Stomach smooth muscle (tissue), 2 donors: ENCODE results near the gene C2orf78.
A peak's percentile ranks its signal among the peaks of the same experiment; 100 is the strongest.

Source experiments
- H3K27ac ChIP-seq: one replicate; pipeline ENCODE4 v1.7.0; 2013; ENCODE audit warnings: mild to moderate bottlenecking, low read length, inconsistent platforms
- H3K27me3 ChIP-seq, 2 donors: one replicate each; pipeline ENCODE4 v1.7.0; 2013; ENCODE audit warnings: low read length in 2 of 2; ENCODE audit not compliant: insufficient read depth in 2 of 2, control insufficient read depth in 1 of 2
- H3K36me3 ChIP-seq, 2 donors: one replicate each; pipeline ENCODE4 v1.7.0; 2013; ENCODE audit warnings: low read length in 2 of 2; ENCODE audit not compliant: control insufficient read depth in 2 of 2, insufficient read depth in 2 of 2
- H3K4me1 ChIP-seq: one replicate; pipeline ENCODE4 v1.7.0; 2013; ENCODE audit warnings: low read length; ENCODE audit not compliant: control insufficient read depth, insufficient read depth
- H3K4me3 ChIP-seq, 2 donors: one replicate each; pipeline ENCODE4 v1.7.0; 2013; ENCODE audit warnings: low read length in 2 of 2
- H3K9ac ChIP-seq, 2 donors: one replicate each; pipeline ENCODE4 v1.7.0; 2013; ENCODE audit warnings: low read length in 2 of 2, mild to moderate bottlenecking in 1 of 2
- H3K9me3 ChIP-seq, 2 donors: one replicate each; pipeline ENCODE4 v1.7.0; 2013; ENCODE audit warnings: low read length in 2 of 2; ENCODE audit not compliant: control insufficient read depth in 2 of 2
- donor health status: healthy.
- donor health status: Pancreatic carcinoma.

The C2orf78 gene

DNA sequence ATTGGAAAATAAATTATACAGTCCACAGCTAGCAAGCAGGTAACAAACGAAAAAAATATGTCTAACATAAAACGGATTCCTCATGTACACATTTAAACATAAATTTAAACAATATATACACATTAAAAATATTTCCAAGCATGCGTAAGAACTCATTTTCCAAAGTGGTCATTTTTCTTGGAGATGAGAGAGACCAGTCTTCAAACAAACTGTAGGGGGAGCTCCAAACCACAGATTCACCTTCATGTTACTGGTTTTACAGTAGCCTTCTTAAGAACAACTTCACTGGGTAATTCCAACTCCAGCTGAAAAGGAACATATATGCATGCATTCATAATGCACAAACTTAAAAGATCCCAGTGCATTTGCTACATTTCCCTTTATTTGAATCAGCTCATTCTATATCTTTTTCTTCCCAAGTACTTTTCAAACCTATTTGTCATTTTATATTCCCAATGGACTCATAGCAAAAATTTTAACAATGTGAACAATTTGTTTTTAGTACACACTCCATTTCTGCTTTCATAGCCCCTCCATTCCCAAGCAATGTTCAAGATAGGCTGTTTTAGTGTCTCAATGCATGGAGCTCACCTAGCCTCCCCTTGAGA, 40.0 kb downstream of the C2orf78 start:
- H3K9me3 ChIP-seq = no peaks in the 10 kb centered on the region
- H3K27me3 ChIP-seq = no peaks in the 10 kb centered on the region
- H3K4me3 ChIP-seq = no peak overlapping the region
- no peak overlapping the region for H3K27ac ChIP-seq
- no peaks in the 10 kb centered on the region for H3K36me3 ChIP-seq
- no peak overlapping the region for H3K9ac ChIP-seq
- H3K4me1 ChIP-seq = peaks cover 6% of the 10 kb centered on the region

DNA sequence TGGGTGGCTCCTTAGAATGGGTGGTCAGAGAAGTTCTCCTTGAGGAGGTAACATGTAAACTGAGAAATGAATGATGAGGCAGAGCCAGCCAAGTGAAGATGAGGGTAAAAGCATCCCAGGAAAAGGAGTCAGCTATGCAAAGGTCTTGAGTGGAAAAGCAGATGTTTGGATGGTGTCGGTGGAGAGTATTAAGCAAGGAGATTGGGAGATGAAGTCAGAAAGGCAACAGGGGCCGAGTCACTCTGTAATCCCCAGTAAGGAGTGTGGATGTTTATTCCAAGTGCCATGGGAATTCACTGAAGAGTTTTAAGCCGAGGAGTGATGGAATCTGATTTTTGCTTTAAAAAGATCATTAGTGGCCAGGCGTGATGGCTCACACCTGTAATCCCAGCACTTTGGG, 41.4 kb downstream of the C2orf78 start:
- Histone ChIP-seq H3K9me3 (no peaks in the 10 kb centered on the region), H3K27ac (no peak overlapping the region), H3K27me3 (no peaks in the 10 kb centered on the region), H3K4me3 (no peak overlapping the region), H3K36me3 (no peaks in the 10 kb centered on the region), H3K4me1 (peaks cover 11% of the 10 kb centered on the region), H3K9ac (no peak overlapping the region)

DNA sequence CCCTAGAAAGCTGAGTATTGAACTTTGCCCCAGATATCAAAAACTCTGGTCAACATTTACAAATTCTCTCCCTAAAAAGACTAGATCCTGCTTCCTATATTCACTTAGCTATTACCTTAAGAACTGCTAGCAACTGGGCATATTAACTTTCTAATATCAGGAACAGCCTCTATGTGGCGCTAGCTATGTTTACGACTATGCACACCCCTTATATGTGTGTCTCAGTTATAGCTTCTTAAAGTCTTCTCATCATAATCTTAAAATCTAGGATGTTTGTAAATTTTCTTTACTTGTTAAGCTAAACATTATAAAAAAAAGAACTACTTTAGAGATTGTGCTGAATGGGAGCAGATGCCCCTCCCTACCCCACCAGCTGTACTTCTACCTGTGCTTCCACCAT, 43.0 kb downstream of the C2orf78 start:
- Histone ChIP-seq H3K9me3 (no peaks in the 10 kb centered on the region), H3K9ac (no peak overlapping the region), H3K27ac (no peak overlapping the region), H3K36me3 (no peaks in the 10 kb centered on the region), H3K27me3 (no peaks in the 10 kb centered on the region), H3K4me1 (peaks cover 17% of the 10 kb centered on the region), H3K4me3 (no peak overlapping the region)

DNA sequence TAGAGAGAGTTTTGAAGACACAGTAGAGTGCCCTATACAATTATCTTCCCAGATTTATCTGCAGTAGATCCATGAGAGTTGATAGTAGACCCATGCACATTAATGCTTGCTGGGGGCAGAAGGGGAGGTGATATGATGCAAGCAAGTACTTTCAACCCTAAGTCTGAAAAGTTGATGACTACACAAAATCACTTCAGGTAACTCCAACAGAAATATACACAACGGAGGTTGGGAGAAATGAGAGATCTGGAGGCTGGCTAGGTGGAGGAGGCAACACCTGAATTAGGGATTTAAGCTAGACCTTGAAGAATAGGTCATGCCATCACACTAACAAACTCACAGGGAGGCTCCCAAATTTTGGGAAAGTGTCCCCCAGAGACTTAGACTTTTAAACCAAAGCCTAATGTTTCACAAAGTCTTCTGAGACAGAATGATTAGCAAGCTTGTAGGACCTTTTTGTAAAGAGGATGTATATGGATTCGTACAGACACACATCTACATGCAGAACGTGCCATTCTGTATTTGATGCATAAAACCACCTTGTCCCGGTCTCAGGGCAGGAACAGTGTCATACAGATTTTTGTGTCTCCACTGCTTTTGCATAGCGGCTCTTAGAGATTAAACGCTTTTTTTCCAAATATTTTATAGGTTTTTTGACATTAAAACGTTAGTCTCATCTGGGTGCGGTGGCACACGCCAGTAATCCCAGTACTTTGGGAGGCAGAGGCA, 43.8 kb downstream of the C2orf78 start:
- Histone ChIP-seq H3K9ac (peak overlapping the region in 1 of 2 donors; percentile 97), H3K36me3 (no peaks in the 10 kb centered on the region), H3K4me3 (peak overlapping the region; percentile 72 to 93), H3K27ac (peak overlapping the region; percentile 99), H3K9me3 (no peaks in the 10 kb centered on the region), H3K4me1 (peaks cover 17% of the 10 kb centered on the region), H3K27me3 (no peaks in the 10 kb centered on the region)

DNA sequence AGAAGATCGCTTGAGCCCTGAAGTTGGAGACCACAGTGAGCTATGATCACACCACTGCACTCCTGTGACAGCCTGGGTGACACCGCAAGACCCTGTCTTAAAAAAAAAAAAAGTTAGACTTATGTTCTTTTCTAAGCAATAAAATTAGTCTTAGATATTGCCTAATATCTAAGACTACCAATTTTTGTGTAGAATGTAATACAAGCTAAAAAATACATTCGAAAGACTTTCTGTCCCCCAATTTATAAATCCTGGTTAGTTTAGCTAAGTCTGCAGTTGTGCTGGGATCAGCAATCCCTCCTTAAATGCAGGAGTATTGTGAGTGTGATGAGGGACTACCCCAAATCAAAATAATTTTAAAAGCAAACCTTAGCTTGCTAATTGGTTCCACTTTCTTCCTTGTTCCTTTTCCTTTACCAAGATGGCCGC, 44.4 kb downstream of the C2orf78 start:
- no peaks in the 10 kb centered on the region for H3K36me3 ChIP-seq
- peak overlapping the region; percentile 72 to 93 for H3K4me3 ChIP-seq
- no peaks in the 10 kb centered on the region for H3K9me3 ChIP-seq
- peak overlapping the region; percentile 99 for H3K27ac ChIP-seq
- peak overlapping the region; percentile 97 to 98 for H3K9ac ChIP-seq
- peaks cover 17% of the 10 kb centered on the region for H3K4me1 ChIP-seq
- H3K27me3 ChIP-seq = no peaks in the 10 kb centered on the region

DNA sequence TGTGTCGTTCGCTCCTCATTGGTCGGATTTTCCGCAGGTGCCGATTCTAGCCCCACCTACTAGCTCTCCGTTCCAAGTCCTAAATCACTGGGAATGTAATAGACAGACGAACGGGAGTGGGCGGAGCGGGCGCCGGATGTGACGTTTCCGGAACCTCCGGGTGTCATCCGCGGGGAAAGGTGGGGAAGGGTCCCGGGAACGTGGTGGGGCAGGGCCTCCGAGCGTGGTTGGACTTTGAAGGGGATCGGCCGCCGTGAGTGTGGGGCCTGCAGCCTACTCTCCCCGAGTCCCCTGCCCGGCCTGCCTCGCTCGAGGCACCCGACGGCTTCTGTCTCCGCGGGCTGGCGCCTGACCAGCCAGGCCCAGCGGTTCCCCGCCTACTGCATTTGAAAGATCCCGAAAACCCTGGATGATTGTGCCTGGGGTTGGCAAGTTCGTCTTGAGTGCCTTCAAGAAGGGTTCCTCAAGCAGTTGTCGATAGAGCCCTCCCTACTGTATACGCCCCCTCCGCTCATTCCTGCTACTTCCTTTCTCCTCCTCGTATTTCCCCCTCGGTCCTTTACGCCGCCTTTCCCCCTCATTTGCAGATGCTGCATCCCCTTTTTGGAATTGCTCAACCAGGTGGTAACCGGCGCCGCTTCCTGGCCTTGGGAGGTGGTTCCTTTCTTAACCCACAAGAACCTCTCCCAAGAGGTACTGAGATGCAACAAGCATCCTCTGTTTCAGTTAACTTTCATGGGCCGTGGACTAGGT, 45.0 kb downstream of the C2orf78 start, which contains the start of gene STAMBP:
TSS of gene STAMBP (plus strand) at position 144 of the 753 bp plus-strand sequence. CDS start 1,896 bp downstream, outside the sequence.
- Histone ChIP-seq H3K9ac (peak within 1 kb of the TSS; percentile 97 to 98), H3K4me3 (peak within 1 kb of the TSS; percentile 72 to 93), H3K27ac (peak within 1 kb of the TSS; percentile 99), H3K27me3 (no peaks in the 10 kb centered on the region), H3K36me3 (peaks cover 0 to 2% of the 10 kb centered on the region in 2 donors), H3K9me3 (no peaks in the 10 kb centered on the region), H3K4me1 (peaks cover 17% of the 10 kb centered on the region)

DNA sequence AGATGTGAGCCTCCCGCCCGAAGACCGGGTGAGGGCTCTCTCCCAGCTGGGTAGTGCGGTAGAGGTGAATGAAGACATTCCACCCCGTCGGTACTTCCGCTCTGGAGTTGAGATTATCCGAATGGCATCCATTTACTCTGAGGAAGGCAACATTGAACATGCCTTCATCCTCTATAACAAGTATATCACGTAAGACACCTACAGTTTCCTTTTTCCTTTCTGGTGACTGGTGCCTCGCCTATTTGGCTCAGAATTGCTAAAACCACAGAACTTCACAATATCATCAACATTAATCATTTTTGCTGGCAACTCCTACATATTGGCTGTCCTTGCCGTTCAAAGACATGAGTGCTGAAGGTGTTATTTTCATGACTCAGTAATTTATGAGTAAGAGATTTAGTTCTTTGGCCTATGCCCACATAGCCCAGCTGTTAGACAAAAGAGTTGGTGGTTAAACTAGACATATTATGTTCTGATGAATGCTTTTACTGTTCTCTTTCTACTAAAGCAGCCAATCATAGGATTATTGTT, 47.0 kb downstream of the C2orf78 start:
- Histone ChIP-seq H3K4me1 (peaks cover 17% of the 10 kb centered on the region), H3K9me3 (no peaks in the 10 kb centered on the region), H3K27ac (peak overlapping the region; percentile 26), H3K36me3 (peaks cover 0 to 2% of the 10 kb centered on the region in 2 donors), H3K27me3 (no peaks in the 10 kb centered on the region), H3K9ac (no peak overlapping the region), H3K4me3 (no peak overlapping the region)

DNA sequence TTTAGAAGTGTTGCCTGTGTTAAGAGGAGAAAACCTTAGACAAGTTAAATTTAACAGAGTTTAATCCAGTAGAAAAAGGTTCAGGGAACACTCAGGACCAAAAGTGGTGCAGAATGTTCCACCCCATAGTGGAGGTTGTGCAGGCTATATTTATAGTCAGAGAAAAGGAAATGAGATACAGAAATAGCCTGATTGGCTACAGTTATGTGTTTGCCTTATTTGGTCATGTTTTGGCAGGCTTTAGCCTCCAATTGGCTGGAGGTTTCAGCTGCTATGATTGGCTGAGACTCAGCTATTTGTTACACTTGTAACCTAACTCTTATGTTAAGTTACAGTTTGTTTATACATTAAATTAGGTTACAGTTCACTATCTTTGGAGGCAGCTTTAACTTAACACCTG, 48.9 kb downstream of the C2orf78 start:
- Histone ChIP-seq H3K36me3 (peaks cover 0 to 2% of the 10 kb centered on the region in 2 donors), H3K27ac (peak overlapping the region; percentile 46)

DNA sequence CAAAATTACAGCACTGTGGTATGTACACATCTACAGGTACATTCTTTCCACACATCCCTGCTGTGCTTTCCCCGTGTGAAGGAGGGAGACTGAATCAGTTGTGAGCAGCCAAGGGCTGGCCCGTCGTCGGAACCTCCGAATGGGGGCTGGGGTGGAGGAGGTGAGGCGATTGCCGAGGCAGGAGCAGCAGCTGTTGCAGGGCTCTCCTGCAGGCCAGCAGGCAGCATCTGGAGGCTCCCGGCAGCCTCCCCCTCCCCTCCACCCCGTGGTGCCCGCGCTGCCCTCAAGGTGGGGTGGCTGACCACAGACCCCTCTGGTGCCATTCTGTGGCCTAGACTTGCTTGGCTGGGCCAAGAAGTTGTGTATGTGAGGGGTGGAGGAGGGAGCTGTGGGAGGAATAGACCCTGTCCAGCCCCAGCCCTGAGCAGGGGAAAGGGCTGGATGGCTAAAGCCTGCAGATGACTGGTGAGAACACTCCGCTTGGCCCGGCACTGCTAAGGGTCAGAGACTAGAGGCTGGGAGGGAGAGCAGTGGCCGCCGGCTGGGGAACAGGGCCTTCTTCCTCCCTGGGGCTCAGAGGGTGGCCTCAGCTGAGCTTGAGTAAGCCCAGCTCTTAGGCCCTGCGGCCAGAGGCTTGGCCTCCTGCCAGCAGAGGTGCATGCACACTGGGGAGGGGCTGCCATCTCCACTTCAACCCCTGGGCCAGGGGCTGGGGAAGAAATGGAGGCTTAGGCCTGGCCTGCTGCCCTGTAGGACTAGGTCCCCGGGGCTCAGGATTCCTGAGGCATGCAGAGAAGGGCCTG, 52.4 kb downstream of the C2orf78 start:
- peak overlapping the region; percentile 79 for H3K27ac ChIP-seq
- H3K4me3 ChIP-seq = peak overlapping the region in 1 of 2 donors; percentile 41
- peak overlapping the region; percentile 51 to 52 for H3K9ac ChIP-seq
- H3K4me1 ChIP-seq = peaks cover 12% of the 10 kb centered on the region
- no peaks in the 10 kb centered on the region for H3K27me3 ChIP-seq
- H3K36me3 ChIP-seq = peaks cover 0 to 2% of the 10 kb centered on the region in 2 donors
- no peaks in the 10 kb centered on the region for H3K9me3 ChIP-seq

More for the DNA sequence above, 48.9 kb downstream of the C2orf78 start:
- no peaks in the 10 kb centered on the region for H3K9me3 ChIP-seq
- peaks cover 26% of the 10 kb centered on the region for H3K4me1 ChIP-seq
- peak overlapping the region in 1 of 2 donors; percentile 7 for H3K9ac ChIP-seq
- no peaks in the 10 kb centered on the region for H3K27me3 ChIP-seq
- peak overlapping the region in 1 of 2 donors; percentile 8 for H3K4me3 ChIP-seq
